ENCODE measurements around the gene HOXA2.

HOXA2 gene

DNA sequence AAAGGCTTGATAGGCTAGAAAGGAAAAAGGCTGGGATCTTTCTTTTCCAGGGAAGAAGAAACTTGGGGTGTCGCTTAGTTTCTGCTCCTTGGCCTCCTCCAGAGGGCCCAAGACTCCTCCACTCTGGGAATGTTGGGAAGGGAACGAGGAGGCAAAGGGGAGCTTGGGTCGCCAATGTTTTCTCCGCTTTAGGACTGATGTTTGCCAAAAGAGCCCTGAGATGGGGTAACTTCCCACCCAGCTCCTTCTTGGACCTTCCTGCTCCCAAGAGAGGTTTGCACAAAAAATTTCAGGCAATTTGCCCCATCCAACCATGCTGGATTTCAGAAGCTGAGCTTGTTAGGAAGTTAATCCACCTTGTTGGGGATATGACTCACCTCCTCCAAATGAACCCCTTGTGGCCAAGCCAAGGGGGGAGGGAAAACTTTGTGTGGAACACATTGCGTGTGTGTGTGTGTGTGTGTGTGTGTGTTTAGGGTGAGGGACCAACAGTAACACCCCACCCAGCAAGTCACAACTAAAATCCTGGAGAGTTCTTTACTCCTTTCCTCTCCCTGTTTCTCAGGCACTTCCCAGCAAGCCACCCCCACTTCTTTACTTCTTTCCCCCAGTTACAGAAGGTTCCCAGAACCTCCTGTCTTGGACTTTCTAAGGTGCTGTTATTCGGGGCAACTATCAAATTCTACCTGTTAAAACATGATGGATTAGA lies 8.7 kb upstream of the HOXA2 start:
- DNase-seq = no peak

DNA sequence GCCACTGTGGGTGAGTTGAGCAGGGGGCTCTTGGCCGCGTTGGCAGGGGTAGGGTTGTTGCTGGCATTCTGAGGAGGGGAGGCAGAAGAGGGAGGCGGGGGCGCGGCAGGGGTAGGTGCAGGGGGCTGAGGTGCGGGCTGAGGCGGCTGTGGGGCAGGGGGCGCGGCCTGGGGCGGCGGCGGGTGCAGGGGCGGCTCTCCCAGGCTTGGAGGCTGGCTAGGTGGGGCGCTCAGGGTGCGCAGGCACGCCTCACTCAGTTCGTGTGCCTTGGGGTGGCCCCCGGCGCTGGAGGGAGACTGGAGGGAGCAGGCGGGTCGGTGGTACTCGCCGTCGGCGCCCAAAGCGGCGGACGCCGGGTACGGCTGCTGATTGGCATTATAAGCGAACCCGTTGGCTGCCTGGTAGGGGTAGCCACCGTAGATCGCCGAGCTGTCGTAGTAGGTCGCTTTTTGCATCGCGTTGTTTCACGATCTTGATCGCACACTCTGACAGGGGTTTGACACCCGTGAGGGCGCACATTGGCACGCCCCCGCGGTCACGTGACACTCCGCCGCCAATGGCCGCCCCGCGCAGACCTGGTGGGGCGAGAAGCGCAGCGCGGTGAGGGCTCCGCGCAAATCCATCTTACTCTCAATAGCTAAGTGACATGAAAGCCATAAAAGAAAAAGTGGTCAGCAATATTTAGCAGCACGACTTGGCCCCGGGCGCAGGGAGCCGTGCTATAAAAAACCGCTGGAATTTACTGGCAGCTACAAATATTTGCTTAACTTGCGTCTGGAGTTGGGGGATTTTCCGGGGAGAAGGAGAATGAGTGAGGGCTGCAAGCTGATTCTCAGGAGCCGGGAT lies 7.9 kb upstream of the HOXA2 start:
- DNase-seq = no peak

DNA sequence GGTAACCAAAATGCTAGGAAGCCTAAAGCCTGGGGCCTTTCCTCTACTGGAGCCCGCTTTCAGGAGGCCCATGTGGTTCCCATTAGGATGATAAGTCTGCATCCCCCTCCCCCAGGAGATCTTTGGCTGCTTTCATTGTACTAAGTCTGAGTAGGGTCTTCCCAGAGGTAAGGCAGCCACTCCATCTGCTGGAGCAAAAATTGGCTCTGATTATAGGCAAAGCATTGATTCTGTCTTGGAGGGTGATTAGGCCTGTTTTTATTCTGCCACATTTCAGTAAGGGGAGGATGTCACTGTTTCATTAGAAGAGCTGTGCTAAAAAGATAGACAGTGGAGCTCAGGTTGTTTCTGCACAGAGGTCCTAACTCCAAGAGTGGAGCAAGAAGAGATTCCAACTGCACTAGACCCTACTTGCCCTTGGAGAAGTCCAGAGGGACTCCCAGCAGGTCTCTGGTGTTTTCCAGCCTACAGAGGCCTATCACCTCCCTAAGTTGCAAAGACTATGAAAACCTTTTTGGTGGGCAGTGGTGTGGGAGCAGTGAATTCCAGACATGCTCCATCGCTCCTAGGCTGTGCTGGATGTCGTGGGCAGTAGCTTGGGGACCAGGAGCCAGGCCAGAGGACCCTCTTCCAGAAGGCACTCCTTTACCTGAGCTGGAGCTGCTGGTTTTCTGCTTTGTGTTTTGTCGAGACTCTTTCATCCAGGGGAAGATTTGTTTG lies 7.1 kb upstream of the HOXA2 start:
- no peak for DNase-seq

DNA sequence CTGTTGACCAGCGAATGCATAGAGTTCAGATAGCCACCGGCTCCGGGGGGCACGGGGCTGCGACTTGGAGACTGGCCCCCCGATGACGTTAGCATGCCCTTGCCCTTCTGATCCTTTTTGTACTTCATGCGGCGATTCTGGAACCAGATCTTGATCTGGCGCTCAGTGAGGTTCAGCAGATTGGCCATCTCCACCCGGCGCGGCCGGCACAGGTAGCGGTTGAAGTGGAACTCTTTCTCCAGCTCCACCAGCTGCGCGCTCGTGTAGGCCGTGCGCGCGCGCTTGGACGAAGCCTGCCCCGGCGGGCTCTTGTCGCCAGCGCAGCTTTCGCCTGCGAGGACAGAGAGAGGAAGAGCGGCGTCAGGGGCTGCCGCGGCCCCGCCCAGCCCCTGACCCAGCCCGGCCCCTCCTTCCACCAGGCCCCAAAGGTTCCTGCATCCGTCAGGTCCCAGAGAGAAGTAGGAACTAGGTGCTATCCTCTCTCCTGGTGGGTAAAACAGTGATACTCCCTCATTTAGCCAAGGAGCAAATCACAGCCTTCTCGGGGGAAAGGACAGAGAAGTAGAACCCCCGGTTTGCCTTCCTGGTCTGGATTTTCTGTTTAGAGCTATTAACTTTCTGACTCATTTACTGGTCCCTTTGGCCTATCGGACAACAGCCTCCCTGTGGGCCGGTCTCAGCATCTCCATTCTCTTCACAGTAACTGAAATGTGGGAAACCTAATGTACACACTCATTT lies 6.1 kb upstream of the HOXA2 start:
- no peak for DNase-seq

DNA sequence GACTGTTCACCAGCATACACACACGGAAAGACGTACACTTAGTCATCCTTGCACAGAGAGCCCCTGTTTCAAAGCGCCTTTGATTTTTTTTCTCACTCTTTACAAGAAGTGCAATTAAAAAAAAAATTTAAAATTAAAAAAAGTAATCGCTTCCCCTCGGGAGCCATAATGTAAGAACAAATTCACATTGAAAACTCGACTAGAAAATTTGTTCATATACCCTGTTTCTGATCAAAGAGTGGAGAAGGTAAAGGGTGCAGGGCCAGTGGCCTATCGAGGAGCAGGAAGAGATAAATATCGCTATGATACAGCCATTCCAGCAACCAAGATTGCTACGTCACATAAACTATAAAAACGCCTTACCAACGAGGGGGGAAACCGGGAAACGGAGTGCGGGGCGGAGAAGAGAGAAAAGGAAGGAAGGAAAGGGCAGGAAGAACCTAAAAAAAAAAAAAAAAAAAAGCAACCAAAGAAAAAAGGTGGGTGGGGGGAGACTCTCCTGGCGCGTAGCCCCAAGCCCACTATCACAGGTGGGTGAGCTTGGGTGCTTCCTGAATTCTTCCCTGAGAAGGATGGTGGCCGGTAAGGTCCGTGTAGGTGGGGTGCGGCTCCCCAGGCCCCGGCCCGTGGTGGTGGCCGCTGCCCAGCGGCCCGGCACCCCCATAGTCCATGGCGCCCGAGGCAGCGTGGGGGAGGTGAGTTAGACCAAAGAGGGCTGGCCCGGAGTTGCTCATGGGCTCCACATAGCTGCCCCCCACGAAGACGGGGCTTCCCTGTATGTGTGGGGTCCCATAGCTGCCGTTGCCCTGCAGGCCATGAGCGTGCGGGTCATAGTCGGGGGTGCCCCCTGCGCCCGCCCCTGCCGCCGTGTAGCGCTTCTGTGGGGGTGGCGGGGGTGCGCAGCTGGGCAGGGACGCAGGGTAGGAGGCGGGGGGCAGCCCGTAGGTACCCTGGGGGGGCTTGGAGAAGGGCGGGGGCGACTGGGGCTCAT lies 5.2 kb upstream of the HOXA2 start:
- DNase-seq = no peak

DNA sequence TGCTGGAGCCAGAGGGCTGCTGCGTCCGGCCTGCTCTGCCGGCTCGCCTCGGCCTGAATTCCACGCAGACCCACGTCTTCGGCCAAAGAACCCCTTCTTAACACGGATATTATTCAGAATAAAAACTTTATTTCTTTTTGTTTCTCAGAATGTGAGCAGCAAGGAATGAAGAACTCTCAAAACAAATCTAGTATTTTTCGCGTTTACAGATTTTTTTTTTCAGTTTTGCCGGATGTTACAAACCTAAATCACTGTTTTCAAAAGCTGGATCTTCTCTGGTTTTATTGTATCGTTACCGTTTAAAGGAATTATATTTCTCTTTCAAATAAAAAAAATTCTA lies 4.4 kb upstream of the HOXA2 start:
- DNase-seq = no peak

DNA sequence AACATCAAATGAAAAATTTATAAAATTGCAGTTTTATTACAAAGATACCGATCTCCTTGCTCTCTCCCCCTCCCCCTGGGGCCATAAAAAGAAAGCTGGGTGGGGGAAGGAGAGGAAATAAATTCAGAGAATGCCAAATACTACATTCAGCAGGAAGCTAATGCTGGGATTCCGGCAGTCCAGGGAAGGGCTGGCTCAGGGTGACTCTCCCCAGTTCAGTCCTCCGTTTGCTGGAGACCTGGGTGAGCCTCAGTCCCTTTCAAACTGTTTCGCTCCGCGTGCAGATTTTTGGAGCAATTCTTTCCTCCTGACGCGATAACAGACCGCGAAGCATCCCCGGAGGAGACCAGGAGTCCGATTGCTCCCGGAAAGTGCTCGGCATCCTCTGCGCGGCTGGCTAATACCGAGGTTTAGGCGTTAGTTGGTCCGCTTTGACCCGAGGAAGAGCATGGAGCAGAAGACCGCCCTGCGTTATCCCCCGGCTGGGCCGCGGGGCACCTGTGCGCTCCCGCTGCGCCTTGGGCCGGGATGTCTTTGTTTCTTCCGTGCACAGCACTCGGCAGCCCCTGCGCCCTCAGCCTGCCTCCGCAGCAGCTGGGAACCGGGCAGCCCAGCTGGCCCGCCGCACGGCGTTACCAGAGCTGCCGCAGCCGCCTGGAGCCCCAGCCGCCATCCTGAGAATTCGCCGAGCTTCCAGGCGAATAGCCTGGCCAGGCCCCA lies 3.9 kb upstream of the HOXA2 start:
- DNase-seq = no peak

DNA sequence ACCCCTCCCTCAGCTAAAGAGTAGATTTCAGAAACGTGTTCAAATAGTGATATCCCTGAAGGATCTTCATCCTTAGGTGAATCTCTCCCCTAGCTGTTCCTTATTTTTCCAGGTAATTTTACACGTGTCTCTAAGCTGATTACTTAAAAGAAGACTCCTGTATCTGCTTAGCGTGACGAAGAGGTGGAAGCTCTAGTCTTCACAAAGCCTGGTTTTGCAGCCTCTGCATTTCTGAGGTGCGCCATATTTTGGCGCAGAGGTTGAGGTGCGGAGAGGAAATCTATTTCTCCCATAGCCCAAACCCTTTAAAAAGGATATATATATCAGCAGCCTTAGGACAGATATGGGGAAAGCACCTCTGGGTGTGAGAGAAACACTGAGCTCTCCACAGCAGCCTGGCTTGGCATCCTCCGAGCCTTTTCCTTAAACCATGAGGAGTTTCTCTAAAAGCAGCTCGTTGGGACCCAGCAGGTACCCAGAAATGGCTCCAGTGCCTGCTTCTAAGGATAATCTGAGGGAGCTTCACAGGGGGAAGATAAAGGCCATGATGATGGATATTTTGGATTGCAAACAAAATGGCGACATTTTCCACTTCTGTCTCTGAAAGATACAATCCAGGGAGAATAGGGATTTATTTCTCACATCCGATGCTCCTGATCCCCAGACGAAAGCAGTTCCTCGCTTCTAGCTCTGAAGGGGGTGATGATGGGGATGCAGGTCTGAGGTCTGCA lies 3.0 kb upstream of the HOXA2 start:
- no peak for DNase-seq

DNA sequence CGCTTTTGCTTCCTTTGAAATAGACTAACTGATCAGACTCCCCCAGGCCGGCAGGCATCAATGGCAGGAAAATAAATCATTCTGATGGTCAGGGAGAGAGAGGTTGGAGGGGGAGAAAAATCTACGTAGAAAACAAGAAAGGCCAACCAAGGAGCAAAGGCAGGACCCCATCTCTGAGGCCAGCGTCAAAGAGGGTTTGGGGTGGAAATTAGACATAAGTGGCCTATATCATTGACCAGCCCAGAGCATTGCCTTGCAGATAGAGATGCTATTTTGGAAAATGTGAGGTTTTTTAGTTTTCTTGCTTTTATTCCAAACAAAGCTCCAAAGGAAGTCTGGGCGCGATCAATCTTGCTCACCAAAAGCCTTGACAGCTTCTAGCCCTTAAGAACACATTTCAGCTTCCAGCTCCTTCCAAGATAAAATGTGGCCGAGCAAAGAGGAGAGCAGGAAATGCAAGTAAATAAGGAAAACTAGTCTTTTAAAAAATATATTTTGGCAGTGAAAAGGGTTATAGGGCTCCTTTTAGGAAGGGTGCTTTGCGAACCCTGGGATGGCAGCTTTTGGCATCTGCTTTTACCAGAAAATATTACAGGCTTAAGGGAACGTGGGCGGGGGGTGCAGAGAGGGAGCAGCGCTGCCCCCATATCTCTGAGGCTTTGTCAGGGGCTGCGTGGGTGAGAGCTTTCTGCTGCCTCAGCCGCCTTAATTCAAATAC lies 2.0 kb upstream of the HOXA2 start:
- no peak for DNase-seq

DNA sequence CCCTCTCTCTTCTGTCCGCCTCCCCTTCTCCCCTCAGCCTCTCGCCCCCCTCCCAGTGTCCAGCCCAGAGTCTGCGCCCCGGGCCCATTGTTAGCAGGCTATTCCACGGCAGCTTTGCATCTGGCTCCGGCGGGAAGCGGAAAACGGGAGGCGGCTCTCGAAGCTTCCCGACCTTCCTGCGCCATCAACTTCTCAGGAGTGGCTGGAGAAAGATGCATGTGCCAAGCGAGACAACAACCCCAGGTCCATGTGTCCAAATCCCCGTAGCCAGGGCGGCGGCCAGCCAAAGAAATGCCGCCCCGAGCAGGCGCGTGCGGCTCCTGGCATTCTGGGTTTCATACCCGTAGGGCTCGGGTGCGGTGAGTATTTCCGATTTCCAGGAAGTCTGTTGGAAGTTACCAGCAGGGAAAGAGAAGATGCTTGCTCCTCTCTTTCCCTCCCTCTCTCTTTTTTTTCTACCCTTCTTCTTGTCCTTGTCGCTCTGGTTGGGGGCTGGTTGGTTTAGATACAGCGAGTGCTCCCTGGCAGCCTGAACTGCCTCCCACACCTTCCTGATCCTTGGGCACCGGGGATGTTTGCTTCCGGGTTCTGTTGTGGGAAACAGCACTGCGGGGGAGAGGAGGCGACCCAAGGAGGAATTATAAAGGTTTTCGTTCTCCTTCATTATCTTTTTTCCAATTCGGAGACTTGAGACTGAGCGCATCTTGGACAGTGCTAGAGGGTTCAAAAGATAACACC lies 1.2 kb upstream of the HOXA2 start:
- no peak for DNase-seq

DNA sequence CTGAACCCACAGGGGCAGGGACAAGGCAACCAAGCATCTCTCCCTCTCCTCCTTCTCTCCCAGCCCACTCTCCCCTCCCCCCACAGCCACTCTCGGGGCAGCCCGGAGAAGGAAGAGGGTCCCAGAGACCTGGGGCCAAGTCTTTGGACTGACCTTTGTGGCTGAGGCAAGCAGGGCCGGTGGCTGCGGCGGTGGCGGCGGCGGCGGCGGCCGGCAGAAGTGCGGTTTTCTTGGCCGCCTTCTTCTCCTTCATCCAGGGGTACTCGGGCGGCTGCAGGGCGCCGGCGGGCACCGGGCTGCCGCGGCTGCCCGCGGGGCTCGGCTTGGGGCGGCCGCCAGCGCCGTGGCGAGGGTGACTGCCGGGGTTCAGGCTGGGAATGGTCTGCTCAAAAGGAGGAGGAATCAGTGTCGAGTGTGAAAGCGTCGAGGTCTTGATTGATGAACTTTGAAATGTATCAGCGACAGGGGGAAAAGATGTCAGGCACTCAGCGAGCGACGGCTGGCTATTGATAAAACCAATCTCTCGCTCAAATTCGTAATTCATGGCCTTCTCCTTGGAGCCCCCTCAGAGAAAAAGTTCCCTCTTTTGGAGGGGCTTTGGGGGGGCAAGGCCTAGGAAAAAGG lies 414 bp downstream of the HOXA2 start:
- DNase-seq = no peak

DNA sequence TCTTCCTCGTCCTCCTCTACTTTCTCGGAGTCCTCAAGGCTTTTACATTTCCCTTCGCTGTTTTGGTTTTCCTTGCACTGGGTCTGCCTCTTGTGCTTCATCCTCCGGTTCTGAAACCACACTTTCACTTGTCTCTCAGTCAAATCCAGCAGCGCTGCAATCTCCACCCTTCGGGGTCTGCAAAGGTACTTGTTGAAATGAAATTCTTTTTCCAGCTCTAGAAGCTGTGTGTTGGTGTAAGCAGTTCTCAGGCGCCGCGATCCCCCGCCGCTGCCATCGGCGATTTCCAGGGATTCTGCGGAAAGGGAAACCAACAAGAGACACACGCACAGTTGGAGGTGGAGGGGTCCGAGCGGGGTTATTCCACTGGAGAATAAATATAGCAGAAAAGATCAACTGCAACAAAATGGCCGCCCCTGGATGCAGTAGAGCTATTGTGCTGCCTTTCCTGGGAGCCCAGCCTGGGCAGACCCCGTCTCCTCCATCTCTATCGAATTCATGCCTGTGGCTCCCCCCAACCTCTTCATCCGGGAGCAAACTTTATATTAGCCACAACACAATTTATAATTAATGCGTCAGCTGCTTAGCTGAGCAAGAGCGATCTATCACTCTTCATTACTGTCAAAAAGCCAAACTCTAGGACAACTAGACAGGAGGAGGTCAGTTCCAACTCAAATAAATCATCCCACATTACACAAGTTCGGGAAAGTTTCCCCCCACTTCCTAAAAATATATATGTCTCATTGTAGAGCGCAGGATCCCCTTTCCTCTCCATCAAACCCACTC lies 1.1 kb downstream of the HOXA2 start:
- DNase-seq = no peak

DNA sequence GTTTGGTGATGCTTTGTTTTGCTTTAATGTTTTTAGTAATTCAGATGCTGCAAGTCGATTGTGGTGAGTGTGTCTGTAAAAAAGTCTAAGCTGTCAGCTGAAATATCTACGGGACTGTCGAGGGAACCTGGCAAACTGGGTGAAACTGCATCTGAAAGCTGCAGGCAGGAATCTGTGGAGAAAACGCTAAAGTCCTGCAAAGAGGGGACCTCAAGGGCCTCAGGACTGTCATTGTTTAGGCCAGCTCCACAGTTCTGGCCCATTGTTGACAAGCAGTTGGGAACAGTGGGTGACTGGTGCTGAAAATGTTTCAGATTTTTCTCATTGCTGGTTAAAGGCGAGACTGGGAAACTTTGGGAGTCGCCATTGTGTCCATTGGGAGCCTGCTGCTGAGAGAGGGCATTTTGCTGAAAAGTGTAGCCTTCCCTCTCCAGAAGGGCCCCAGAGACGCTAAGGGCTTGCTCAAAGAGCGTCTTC lies 1.8 kb downstream of the HOXA2 start:
- no peak for DNase-seq

DNA sequence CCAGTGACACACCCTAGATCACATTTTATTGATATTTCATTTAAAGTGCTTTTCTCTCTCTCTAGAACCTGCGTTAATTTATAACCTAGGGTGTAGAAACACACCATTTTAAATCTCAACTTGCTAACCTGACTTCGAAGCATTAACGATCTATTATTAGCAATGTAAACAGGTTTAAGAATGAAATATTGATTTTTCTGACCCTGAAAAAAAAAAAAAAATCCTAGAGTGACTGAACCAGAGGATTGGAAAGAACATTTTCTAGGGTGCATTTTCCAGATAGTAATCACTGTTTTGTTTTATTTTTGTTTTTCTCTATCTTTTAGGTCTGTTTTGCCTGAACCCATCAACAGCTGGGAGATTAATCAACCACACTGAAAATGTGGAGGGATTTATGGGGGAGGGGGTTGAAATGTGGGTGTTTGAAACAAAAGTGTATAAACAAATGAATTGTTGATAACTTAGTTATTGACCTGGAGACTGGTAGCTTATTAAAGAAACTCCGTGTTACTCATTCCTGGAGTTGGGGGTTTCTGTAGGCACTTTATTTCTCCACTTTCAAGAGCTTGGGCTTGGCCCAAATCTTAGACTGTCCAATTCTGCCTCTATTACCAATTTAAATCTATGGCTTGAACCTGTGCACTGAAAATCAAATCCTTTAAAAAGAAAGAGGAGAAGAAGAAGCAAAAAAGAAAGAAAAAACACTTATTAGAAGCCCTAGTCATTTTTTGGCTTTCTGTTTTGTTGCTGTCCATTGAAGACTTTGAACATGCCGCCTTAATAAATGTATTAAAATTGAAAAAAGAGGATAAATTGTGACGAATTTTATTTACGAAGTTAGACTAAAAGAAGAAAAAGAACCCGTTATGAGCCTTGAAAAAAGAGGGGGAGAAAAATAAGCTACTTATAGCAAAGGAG lies 2.8 kb downstream of the HOXA2 start:
- DNase-seq = no peak

DNA sequence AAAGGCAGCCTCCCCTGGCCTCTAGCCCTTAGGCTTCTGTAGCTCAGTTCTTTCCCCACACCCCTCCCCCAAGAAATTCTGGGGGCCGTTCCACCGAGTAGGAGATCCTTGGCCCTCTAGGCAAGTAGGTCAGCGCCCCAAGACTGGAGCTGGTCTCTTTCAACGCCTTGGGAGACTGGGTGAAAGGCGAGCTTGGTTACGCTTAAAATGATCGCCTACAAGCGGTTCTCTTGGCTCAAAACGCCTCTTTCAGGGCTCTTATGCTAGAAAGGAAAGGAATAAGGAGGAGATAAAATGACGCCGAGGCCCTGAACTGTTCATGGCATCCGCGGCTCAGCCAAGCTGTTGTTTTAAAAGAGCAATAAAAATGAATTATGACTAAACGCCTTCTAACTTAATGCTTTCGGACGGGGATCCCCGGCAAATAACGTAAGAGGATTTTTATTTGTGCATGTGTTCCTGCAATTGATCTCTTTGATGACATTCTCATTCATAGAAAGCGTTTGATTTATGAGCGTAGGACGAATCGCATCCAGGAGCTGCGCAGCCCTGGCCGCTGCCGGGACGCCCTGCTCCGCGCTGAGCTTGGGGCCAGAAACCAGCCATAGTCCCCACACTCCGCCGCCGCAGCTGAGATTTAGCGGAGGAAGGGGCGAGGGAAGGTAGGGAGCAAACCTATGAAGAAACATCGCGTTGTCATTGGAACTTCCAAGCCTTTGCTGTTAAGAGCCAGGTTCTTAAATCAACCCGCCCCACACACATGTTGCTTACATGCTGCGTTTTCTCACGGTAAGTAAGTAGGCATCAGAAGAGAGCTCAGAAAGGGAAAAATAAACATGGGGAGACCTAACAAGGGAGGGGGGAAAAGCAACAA lies 3.7 kb downstream of the HOXA2 start:
- DNase-seq = no peak

All from NCI-H774 (cell line).